ENCODE results near the gene NT5C3B.

GRCh38 chr17:41811549-41812380 lies 24.3 kb downstream of the NT5C3B start, which contains the start of gene P3H4:
- peak; percentile 33 to 40 for TF ChIP-seq POLR2A (IDR thresholded peaks at IDR 0.05)
- TF ChIP-seq, protein P1, sequence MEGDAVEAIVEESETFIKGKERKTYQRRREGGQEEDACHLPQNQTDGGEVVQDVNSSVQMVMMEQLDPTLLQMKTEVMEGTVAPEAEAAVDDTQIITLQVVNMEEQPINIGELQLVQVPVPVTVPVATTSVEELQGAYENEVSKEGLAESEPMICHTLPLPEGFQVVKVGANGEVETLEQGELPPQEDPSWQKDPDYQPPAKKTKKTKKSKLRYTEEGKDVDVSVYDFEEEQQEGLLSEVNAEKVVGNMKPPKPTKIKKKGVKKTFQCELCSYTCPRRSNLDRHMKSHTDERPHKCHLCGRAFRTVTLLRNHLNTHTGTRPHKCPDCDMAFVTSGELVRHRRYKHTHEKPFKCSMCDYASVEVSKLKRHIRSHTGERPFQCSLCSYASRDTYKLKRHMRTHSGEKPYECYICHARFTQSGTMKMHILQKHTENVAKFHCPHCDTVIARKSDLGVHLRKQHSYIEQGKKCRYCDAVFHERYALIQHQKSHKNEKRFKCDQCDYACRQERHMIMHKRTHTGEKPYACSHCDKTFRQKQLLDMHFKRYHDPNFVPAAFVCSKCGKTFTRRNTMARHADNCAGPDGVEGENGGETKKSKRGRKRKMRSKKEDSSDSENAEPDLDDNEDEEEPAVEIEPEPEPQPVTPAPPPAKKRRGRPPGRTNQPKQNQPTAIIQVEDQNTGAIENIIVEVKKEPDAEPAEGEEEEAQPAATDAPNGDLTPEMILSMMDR (IDR thresholded peaks at IDR 0.05) = peak in 5 of 6 experiments; percentile 36 to 69 (median 64)
